ENCODE data around the gene DRG2.

DNA sequence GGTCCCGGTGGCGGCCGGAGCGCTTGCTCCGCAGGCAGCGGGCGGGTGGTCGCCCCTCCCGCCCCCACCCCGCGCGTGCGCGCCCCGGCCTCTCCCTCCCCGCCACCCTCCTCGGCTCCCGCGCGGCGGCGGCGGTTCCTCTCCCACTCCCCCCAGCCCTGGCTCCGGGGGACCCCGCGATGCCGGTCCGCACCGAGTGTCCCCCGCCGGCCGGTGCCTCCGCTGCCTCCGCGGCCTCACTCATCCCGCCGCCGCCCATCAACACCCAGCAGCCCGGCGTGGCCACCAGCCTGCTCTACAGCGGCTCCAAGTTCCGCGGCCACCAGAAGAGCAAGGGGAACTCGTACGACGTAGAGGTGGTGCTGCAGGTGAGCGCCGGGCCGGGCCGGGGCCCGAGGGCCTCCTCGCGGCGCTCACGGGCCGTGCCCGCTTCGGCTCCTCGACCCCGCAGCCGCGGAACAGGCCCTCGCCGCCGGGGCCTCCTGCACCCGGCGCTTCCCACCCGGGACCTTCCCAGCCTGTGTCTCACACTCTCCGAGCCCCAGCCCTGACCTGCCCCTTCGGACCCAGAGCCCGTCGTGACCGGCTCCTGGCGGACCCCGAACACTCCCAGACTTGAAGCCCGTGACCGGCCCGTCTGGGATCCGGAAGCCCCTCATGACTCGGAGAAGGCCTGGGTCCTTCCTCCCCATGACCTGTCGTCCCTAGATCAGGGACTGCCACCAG lies 48.0 kb upstream of the DRG2 start:
- TF ChIP-seq TEAD4 (IDR thresholded peaks at IDR 0.05) (no peak), NFIC (IDR thresholded peaks at IDR 0.05) (no peak), CEBPB (IDR thresholded peaks at IDR 0.05) (no peak), YY1 (IDR thresholded peaks at IDR 0.05; ENCODE audit: low read depth) (no peak), ZBTB7A (IDR thresholded peaks at IDR 0.05; ENCODE audit: low read depth) (no peak; the same call in 1 of the 2 replicates), EGR1 (IDR thresholded peaks at IDR 0.05) (no peak)
- TF ChIP-seq, protein P1, sequence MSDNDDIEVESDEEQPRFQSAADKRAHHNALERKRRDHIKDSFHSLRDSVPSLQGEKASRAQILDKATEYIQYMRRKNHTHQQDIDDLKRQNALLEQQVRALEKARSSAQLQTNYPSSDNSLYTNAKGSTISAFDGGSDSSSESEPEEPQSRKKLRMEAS (IDR thresholded peaks at IDR 0.05) = no peak; the same call in 1 of the 2 replicates
- TF ChIP-seq, protein P2, sequence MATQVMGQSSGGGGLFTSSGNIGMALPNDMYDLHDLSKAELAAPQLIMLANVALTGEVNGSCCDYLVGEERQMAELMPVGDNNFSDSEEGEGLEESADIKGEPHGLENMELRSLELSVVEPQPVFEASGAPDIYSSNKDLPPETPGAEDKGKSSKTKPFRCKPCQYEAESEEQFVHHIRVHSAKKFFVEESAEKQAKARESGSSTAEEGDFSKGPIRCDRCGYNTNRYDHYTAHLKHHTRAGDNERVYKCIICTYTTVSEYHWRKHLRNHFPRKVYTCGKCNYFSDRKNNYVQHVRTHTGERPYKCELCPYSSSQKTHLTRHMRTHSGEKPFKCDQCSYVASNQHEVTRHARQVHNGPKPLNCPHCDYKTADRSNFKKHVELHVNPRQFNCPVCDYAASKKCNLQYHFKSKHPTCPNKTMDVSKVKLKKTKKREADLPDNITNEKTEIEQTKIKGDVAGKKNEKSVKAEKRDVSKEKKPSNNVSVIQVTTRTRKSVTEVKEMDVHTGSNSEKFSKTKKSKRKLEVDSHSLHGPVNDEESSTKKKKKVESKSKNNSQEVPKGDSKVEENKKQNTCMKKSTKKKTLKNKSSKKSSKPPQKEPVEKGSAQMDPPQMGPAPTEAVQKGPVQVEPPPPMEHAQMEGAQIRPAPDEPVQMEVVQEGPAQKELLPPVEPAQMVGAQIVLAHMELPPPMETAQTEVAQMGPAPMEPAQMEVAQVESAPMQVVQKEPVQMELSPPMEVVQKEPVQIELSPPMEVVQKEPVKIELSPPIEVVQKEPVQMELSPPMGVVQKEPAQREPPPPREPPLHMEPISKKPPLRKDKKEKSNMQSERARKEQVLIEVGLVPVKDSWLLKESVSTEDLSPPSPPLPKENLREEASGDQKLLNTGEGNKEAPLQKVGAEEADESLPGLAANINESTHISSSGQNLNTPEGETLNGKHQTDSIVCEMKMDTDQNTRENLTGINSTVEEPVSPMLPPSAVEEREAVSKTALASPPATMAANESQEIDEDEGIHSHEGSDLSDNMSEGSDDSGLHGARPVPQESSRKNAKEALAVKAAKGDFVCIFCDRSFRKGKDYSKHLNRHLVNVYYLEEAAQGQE (IDR thresholded peaks at IDR 0.05; ENCODE audit: low read depth) = no peak
